ENCODE data around the gene TBP.

The TBP gene

GRCh38 chr6:170509723-170510018 lies 44.5 kb upstream of the TBP start:
- H3K79me2 ChIP-seq, result no peaks in the 10 kb centered on the region
- no peak for TF ChIP-seq CTCF (IDR thresholded peaks at IDR 0.05)
- no peak overlapping the region for H2AFZ ChIP-seq
- no peak overlapping the region for H3K27ac ChIP-seq
- no peak overlapping the region for H3K4me2 ChIP-seq (ENCODE audit: low read length)
- H3K27me3 ChIP-seq (ENCODE audit: control insufficient read depth, insufficient read depth, low read length), result no peaks in the 10 kb centered on the region
- H3K36me3 ChIP-seq (ENCODE audit: control insufficient read depth, insufficient read depth, low read length), result no peaks in the 10 kb centered on the region
- no peak overlapping the region for H3K9ac ChIP-seq
- no peaks in the 10 kb centered on the region for H3K4me1 ChIP-seq
- no peaks in the 10 kb centered on the region for H3K9me3 ChIP-seq (ENCODE audit: control insufficient read depth, low read length)
- no peak overlapping the region for H3K4me3 ChIP-seq (ENCODE audit: low read depth, low read length)

GRCh38 chr6:170510631-170511030 lies 43.5 kb upstream of the TBP start:
- Histone ChIP-seq H3K27me3 (ENCODE audit: control insufficient read depth, insufficient read depth, low read length) (no peaks in the 10 kb centered on the region), H3K4me3 (ENCODE audit: low read depth, low read length) (no peak overlapping the region), H2AFZ (no peak overlapping the region), H3K27ac (no peak overlapping the region), H3K36me3 (ENCODE audit: control insufficient read depth, insufficient read depth, low read length) (no peaks in the 10 kb centered on the region), H3K79me2 (no peaks in the 10 kb centered on the region), H3K9ac (no peak overlapping the region), H3K4me1 (no peaks in the 10 kb centered on the region), H3K4me2 (ENCODE audit: low read length) (no peak overlapping the region), H3K9me3 (ENCODE audit: control insufficient read depth, low read length) (no peaks in the 10 kb centered on the region)
- no peak for TF ChIP-seq CTCF (IDR thresholded peaks at IDR 0.05)

- Histone ChIP-seq H3K36me3 (ENCODE audit: control insufficient read depth, insufficient read depth, low read length) (no peaks in the 10 kb centered on the region), H3K4me2 (ENCODE audit: low read length) (no peak overlapping the region), H3K9ac (no peak overlapping the region), H3K4me3 (ENCODE audit: low read depth, low read length) (no peak overlapping the region), H3K4me1 (no peaks in the 10 kb centered on the region), H3K27ac (no peak overlapping the region), H3K27me3 (ENCODE audit: control insufficient read depth, insufficient read depth, low read length) (no peaks in the 10 kb centered on the region), H3K9me3 (ENCODE audit: control insufficient read depth, low read length) (no peaks in the 10 kb centered on the region), H2AFZ (no peak overlapping the region), H3K79me2 (no peaks in the 10 kb centered on the region)
- TF ChIP-seq CTCF (IDR thresholded peaks at IDR 0.05), result no peak
Observed at GRCh38 chr6:170512249-170512648, 41.9 kb upstream of the TBP start.

- no peak overlapping the region for H3K4me3 ChIP-seq (ENCODE audit: low read depth, low read length)
- H3K79me2 ChIP-seq, result no peaks in the 10 kb centered on the region
- no peak for TF ChIP-seq CTCF (IDR thresholded peaks at IDR 0.05)
- H3K4me2 ChIP-seq (ENCODE audit: low read length), result no peak overlapping the region
- H2AFZ ChIP-seq, result no peak overlapping the region
- H3K36me3 ChIP-seq (ENCODE audit: control insufficient read depth, insufficient read depth, low read length), result no peaks in the 10 kb centered on the region
- no peak overlapping the region for H3K9ac ChIP-seq
- H3K4me1 ChIP-seq, result no peaks in the 10 kb centered on the region
- H3K27ac ChIP-seq, result no peak overlapping the region
- H3K27me3 ChIP-seq (ENCODE audit: control insufficient read depth, insufficient read depth, low read length), result no peaks in the 10 kb centered on the region
- H3K9me3 ChIP-seq (ENCODE audit: control insufficient read depth, low read length), result no peaks in the 10 kb centered on the region
Observed at GRCh38 chr6:170514908-170515307, 39.3 kb upstream of the TBP start.

- Histone ChIP-seq H3K9ac (no peak overlapping the region), H3K36me3 (ENCODE audit: control insufficient read depth, insufficient read depth, low read length) (no peaks in the 10 kb centered on the region), H3K4me3 (ENCODE audit: low read depth, low read length) (no peak overlapping the region), H3K4me2 (ENCODE audit: low read length) (no peak overlapping the region), H3K4me1 (no peaks in the 10 kb centered on the region), H3K9me3 (ENCODE audit: control insufficient read depth, low read length) (no peaks in the 10 kb centered on the region), H3K27ac (no peak overlapping the region), H3K79me2 (no peaks in the 10 kb centered on the region), H3K27me3 (ENCODE audit: control insufficient read depth, insufficient read depth, low read length) (no peaks in the 10 kb centered on the region), H2AFZ (peak overlapping the region; percentile 79)
- TF ChIP-seq CTCF (IDR thresholded peaks at IDR 0.05), result peak; percentile 85
Observed at GRCh38 chr6:170516783-170517616, 37.2 kb upstream of the TBP start.

All from parathyroid adenoma (tissue), 2 donors.